ENCODE measurements around the gene ZBTB17. TPM values are rescaled to one million over a fixed set of nuclear protein-coding genes. Genes with fewer than 3 reads are reported as not detected.

ZBTB17 gene
- total RNA-seq, 2 experiments from 2014 or later, result 44.1 to 45.7 TPM

DNA sequence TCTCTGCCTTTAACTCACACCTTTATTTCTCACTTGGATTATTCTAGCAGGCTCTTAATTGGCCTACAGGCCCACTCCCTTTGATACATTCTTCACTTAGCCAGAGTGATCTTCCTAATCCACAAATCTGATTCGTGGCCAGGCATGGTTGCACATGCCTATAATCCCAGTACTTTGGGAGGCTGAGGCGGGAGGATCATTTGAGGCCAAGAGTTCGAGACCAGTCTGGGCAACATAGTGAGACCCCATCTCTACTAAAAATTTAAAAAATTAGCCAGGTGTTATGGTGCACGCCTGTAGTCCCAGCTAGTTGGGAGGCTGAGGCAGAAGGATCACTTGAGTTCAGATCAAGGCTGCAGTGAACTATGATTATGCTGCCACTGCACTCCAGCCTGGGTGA, 2.1 kb downstream of the ZBTB17 start:
- Mint-ChIP-seq H3K9me3 (no peaks in the 10 kb centered on the region), H3K4me3 (peak overlapping the region; percentile 4), H3K36me3 (ENCODE audit: low read depth) (peaks cover 44% of the 10 kb centered on the region), H3K27me3 (no peaks in the 10 kb centered on the region), H3K4me1 (ENCODE audit: low read depth) (peaks cover 50% of the 10 kb centered on the region), H3K27ac (peak overlapping the region; percentile 31)
- ATAC-seq (no peak), DNase-seq (no peak)
- intact Hi-C loops (cut with micrococcal nuclease), result no loop called here
- TF ChIP-seq, protein P1, sequence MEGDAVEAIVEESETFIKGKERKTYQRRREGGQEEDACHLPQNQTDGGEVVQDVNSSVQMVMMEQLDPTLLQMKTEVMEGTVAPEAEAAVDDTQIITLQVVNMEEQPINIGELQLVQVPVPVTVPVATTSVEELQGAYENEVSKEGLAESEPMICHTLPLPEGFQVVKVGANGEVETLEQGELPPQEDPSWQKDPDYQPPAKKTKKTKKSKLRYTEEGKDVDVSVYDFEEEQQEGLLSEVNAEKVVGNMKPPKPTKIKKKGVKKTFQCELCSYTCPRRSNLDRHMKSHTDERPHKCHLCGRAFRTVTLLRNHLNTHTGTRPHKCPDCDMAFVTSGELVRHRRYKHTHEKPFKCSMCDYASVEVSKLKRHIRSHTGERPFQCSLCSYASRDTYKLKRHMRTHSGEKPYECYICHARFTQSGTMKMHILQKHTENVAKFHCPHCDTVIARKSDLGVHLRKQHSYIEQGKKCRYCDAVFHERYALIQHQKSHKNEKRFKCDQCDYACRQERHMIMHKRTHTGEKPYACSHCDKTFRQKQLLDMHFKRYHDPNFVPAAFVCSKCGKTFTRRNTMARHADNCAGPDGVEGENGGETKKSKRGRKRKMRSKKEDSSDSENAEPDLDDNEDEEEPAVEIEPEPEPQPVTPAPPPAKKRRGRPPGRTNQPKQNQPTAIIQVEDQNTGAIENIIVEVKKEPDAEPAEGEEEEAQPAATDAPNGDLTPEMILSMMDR (IDR thresholded peaks at IDR 0.05), result no peak
- POLR2A ChIA-PET, result interaction anchor here (0.8 to 5.0 kb wide), 5 partner anchors 13 to 125 kb away, joined by 3 to 69 read pairs (median 5); no protein-coding TSS in a partner anchor
- CTCF ChIA-PET, result no interaction called here

DNA sequence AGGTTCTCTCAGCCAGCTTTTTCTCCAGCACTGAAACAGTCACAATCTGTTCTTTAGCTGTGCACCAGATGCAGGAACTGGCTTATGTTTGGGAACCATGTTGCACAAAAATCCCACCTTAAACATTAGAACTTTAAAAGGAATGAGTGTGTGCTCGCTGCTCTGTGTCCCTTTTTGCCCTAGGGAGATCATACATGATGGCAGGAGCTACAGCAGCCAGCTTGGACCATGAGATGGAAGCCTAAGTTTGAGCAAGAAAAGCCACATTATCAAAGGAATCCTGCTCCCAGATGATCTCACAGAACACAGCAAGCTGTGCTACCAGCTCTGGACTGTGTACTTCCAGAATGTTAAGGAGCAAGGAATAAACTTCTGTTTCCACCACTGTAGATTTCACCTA, 3.5 kb downstream of the ZBTB17 start:
- Mint-ChIP-seq H3K36me3 (ENCODE audit: low read depth) (peaks cover 58% of the 10 kb centered on the region), H3K9me3 (no peaks in the 10 kb centered on the region), H3K4me3 (no peak overlapping the region), H3K27ac (peak overlapping the region; percentile 39), H3K4me1 (ENCODE audit: low read depth) (peaks cover 63% of the 10 kb centered on the region), H3K27me3 (no peaks in the 10 kb centered on the region)
- no peak for DNase-seq
- intact Hi-C loops (cut with micrococcal nuclease), result no loop called here
- ChIA-PET CTCF (no interaction called here), POLR2A (interaction anchor here (0.6 to 5.0 kb wide), 3 partner anchors 22 to 139 kb away, joined by 3 to 69 read pairs (median 3); no protein-coding TSS in a partner anchor)
- TF ChIP-seq, protein P1 (IDR thresholded peaks at IDR 0.05), result no peak
- no peak for ATAC-seq

DNA sequence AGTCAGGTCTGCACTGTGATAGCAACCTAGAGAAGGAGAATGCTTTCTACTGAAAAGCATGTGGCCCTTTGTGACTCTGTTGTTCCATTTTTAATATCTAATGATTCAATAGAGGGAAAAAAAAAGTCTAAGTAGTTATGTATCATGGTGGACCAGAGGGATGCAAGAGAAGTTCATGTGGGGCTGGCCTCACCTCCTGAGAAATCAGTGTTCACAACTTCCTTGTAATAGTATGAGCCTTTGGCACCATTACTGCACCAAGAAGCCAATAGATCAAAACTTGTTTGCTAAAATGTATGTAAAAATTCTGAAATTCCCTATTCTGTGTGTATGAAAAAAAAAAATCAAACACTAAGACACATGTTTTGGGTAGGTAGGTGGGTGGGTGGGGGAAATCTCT, 5.0 kb downstream of the ZBTB17 start:
- TF ChIP-seq, protein P1 (IDR thresholded peaks at IDR 0.05), result no peak
- Mint-ChIP-seq H3K27me3 (no peaks in the 10 kb centered on the region), H3K9me3 (no peaks in the 10 kb centered on the region), H3K36me3 (ENCODE audit: low read depth) (peaks cover 63% of the 10 kb centered on the region), H3K27ac (peak overlapping the region; percentile 36), H3K4me1 (ENCODE audit: low read depth) (peaks cover 69% of the 10 kb centered on the region), H3K4me3 (no peak overlapping the region)
- no peak for DNase-seq
- intact Hi-C loops (cut with micrococcal nuclease), result no loop called here
- CTCF ChIA-PET, result no interaction called here
- POLR2A ChIA-PET, result interaction anchor here (0.7 to 1.1 kb wide), 2 partner anchors 12 to 19 kb away, joined by 3 read pairs; no protein-coding TSS in a partner anchor
- no peak for ATAC-seq

DNA sequence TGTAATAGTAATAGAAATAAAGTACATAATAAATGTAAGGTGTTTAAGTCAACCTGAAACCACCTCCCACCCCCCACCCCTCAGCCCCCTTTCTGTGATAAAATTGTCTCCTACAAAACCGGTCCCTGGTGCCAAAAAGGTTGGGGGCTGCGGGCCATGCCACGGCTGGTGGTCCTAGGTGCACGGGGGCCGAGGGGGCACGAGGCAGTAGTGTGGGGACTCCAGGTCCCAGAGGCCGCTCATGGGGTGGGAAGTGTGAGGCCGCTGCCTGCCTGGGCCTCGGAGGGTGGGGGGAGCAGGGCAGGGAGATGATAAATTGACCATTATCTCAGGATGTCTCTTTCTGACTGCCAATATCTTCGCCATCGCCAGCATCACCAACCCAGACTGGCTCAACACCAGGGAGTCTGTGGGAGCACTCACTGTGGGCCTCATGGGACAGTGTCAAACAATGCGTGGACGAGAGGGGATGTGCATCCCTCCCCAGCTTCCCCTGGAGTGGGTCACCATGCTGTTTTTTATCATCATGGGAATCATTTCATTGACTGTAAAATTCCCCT, 6.5 kb downstream of the ZBTB17 start:
- intact Hi-C loops (cut with micrococcal nuclease), result loop anchor here (5.0 kb wide), 2 partner anchors 52 to 117 kb away; no protein-coding TSS in a partner anchor

DNA sequence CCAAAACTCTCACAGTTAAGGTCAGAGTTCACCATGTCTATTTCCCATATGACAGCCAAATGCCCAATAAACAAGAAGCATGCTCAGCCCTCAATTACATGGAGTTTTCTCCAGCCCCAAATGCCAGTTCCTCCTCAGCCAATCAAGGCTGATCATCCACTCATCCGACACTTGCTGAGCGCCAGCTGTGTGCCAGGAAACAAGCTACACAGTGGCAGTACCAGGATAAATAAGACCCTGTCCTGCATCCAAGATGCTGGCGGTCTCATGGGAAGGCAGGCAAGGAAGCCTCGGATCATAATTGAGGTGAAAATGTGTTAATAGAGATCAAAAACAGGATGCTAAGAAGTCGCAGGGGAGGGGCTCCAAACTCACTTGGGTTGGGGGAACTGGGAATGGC, 7.7 kb downstream of the ZBTB17 start:
- H3K9me3 Mint-ChIP-seq, result no peaks in the 10 kb centered on the region
- H3K27ac Mint-ChIP-seq, result peak overlapping the region; percentile 99
- CTCF ChIA-PET, result no interaction called here
- no peak for ATAC-seq
- no peak overlapping the region for H3K4me3 Mint-ChIP-seq
- intact Hi-C loops (cut with micrococcal nuclease), result loop anchor here (5.0 kb wide), 2 partner anchors 51 to 116 kb away; no protein-coding TSS in a partner anchor
- POLR2A ChIA-PET, result interaction anchor here (1.4 kb wide), 1 partner anchor 11 kb away, joined by 5 read pairs; no protein-coding TSS in a partner anchor
- H3K27me3 Mint-ChIP-seq, result no peaks in the 10 kb centered on the region
- H3K4me1 Mint-ChIP-seq (ENCODE audit: low read depth), result peaks cover 83% of the 10 kb centered on the region
- peaks cover 58% of the 10 kb centered on the region for H3K36me3 Mint-ChIP-seq (ENCODE audit: low read depth)
- TF ChIP-seq, protein P1 (IDR thresholded peaks at IDR 0.05), result no peak
- no peak for DNase-seq

More for the DNA sequence above, 6.5 kb downstream of the ZBTB17 start:
- TF ChIP-seq, protein P1 (IDR thresholded peaks at IDR 0.05), result no peak
- ATAC-seq, result no peak
- Mint-ChIP-seq H3K4me1 (ENCODE audit: low read depth) (peaks cover 79% of the 10 kb centered on the region), H3K4me3 (no peak overlapping the region), H3K27ac (no peak overlapping the region), H3K9me3 (no peaks in the 10 kb centered on the region), H3K27me3 (no peaks in the 10 kb centered on the region), H3K36me3 (ENCODE audit: low read depth) (peaks cover 64% of the 10 kb centered on the region)
- ChIA-PET CTCF (interaction anchor here (1.0 to 1.3 kb wide), 2 partner anchors 9 to 26 kb away, joined by 3 read pairs; no protein-coding TSS in a partner anchor), POLR2A (interaction anchor here (0.8 to 1.6 kb wide), 6 partner anchors 11 to 54 kb away, joined by 3 to 8 read pairs (median 3); no protein-coding TSS in a partner anchor)
- DNase-seq, result no peak
